ENCODE results near the gene CDC14A.

CDC14A gene

DNA sequence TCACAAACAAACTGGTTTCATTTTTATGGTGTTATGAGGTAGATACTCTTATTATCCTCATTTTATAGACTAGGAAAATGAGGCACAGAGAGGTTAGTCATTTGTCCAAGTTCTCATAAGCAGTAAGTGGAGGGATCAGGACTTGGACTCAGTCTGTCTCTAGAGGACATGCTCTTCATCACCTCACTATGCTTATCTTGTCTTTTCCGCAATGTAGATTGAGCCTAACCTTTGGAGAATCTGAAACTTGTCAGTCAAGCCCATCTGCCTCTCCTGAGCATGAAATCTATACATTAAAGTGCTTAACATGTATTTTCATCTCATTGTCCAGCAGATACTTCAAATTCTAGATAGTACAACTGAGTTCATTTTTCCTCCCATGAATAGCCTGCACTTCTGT lies 11.8 kb upstream of the CDC14A start:
- Histone ChIP-seq H3K27ac (no peak overlapping the region), H3K9me3 (ENCODE audit: severe bottlenecking) (no peaks in the 10 kb centered on the region), H3K4me3 (ENCODE audit: low read depth, low read length) (no peak overlapping the region), H3K27me3 (ENCODE audit: insufficient read depth, low read depth, severe bottlenecking) (no peaks in the 10 kb centered on the region), H3K36me3 (no peaks in the 10 kb centered on the region)
- TF ChIP-seq, protein P1, sequence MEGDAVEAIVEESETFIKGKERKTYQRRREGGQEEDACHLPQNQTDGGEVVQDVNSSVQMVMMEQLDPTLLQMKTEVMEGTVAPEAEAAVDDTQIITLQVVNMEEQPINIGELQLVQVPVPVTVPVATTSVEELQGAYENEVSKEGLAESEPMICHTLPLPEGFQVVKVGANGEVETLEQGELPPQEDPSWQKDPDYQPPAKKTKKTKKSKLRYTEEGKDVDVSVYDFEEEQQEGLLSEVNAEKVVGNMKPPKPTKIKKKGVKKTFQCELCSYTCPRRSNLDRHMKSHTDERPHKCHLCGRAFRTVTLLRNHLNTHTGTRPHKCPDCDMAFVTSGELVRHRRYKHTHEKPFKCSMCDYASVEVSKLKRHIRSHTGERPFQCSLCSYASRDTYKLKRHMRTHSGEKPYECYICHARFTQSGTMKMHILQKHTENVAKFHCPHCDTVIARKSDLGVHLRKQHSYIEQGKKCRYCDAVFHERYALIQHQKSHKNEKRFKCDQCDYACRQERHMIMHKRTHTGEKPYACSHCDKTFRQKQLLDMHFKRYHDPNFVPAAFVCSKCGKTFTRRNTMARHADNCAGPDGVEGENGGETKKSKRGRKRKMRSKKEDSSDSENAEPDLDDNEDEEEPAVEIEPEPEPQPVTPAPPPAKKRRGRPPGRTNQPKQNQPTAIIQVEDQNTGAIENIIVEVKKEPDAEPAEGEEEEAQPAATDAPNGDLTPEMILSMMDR (IDR thresholded peaks at IDR 0.05; ENCODE audit: low read depth, low read length): no peak
- no peak for DNase-seq

DNA sequence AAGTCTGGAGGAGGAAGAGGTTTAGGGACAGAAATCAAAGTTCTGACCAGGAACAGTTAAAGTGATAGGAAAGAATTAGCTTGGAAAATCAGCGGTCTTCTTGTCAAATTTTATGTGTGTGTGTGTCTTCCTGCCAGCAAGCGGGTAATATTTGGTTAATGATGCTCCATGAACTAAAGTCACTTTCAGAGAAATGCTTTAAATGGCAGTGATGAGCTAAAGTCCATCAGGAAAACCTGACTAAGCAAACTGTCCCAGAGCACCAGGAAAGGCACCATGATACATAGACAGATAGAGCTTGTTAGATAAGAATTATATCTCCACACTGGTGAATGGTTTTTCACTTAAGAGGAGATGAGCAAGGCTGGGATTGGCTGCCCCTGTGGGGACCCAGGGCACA lies 10.0 kb upstream of the CDC14A start:
- H3K27me3 ChIP-seq (ENCODE audit: insufficient read depth, low read depth, severe bottlenecking): no peaks in the 10 kb centered on the region
- H3K27ac ChIP-seq: no peak overlapping the region
- H3K9me3 ChIP-seq (ENCODE audit: severe bottlenecking): no peaks in the 10 kb centered on the region
- TF ChIP-seq, protein P1 (IDR thresholded peaks at IDR 0.05; ENCODE audit: low read depth, low read length): no peak
- no peaks in the 10 kb centered on the region for H3K36me3 ChIP-seq
- no peak for DNase-seq
- no peak overlapping the region for H3K4me3 ChIP-seq (ENCODE audit: low read depth, low read length)

DNA sequence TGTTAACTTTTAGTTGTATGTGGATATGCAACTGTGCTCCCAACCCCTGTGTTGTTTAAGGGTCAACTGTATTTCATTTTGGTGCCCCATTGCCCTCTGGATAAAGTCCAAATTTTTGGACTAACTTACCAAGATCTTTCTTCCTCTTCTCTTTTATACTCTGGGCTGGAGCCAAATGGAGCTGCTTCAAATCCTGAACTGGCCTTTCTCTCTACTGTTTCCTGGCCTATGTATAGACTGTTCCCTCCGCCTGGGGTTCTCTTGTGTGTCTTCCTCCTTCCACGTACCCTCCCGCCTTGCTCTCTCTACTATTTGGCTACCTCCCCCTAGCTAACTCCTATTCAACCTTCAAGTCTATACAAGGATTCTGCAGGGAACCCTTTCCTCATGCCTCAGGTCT lies 8.4 kb upstream of the CDC14A start:
- TF ChIP-seq, protein P1 (IDR thresholded peaks at IDR 0.05; ENCODE audit: low read depth, low read length): no peak
- no peak overlapping the region for H3K4me3 ChIP-seq (ENCODE audit: low read depth, low read length)
- no peaks in the 10 kb centered on the region for H3K9me3 ChIP-seq (ENCODE audit: severe bottlenecking)
- DNase-seq: no peak
- no peak overlapping the region for H3K27ac ChIP-seq
- no peaks in the 10 kb centered on the region for H3K36me3 ChIP-seq
- H3K27me3 ChIP-seq (ENCODE audit: insufficient read depth, low read depth, severe bottlenecking): no peaks in the 10 kb centered on the region

DNA sequence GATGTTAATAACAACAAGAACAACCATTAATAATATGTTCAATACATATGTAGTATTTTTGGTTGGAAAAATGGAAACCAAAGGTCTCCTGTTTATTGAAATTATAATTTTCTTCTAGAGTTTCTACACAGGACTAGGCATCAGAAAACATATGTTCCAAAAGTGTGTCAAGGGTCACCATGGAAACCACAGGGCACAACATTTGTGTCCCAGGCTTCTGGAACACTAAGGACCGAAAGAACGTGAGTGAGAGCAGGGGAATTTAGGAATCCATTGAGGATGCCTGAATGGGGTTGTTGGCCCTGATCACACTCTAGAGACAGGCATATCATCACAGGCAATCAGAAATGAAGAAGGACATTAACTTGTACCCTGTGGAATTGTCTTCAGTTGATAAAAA lies 7.5 kb upstream of the CDC14A start:
- Histone ChIP-seq H3K27me3 (ENCODE audit: insufficient read depth, low read depth, severe bottlenecking) (no peaks in the 10 kb centered on the region), H3K9me3 (ENCODE audit: severe bottlenecking) (no peaks in the 10 kb centered on the region), H3K36me3 (no peaks in the 10 kb centered on the region), H3K4me3 (ENCODE audit: low read depth, low read length) (no peak overlapping the region), H3K27ac (no peak overlapping the region)
- no peak for DNase-seq
- TF ChIP-seq, protein P1 (IDR thresholded peaks at IDR 0.05; ENCODE audit: low read depth, low read length): no peak

DNA sequence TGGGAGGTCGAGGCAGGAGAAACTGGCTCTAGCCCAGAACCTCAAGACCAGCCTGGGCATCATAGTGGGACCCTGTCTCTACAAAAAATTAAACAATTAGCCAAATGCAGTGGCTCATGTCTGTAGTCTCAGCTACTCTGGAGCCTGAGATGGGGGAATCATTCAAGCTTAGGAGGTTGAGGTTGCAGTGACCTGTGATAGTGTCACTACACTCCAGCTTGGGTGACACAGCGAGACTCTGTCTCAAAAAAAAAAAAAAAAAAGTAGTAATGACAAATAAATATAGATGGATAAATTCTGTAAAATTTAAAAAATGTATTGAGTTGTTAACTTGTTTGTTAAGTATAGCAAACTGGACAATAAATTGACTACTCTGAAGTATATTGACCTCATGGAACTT lies 5.9 kb upstream of the CDC14A start:
- H3K9me3 ChIP-seq (ENCODE audit: severe bottlenecking): no peaks in the 10 kb centered on the region
- H3K27me3 ChIP-seq (ENCODE audit: insufficient read depth, low read depth, severe bottlenecking): no peaks in the 10 kb centered on the region
- DNase-seq: no peak
- H3K36me3 ChIP-seq: no peaks in the 10 kb centered on the region
- TF ChIP-seq, protein P1 (IDR thresholded peaks at IDR 0.05; ENCODE audit: low read depth, low read length): no peak
- no peak overlapping the region for H3K4me3 ChIP-seq (ENCODE audit: low read depth, low read length)
- no peak overlapping the region for H3K27ac ChIP-seq

Measured in WERI-Rb-1 (cell line).